HL-60 (cell line): ENCODE results near the gene HYCC2.

Experiments
- DNase-seq, 2 experiments: peaks; one replicate each; pipeline ENCODE4 v3.0.0-alpha.2; 2010 to 2020; ENCODE audit warnings: low read depth in 1 of 2, low spot score in 1 of 2
- H3K27ac ChIP-seq: fragments of 250-450 bp; sonication (Bioruptor Pico); replicated peaks from 2 replicates; pipeline ENCODE4 v1.5.1; 2020; ENCODE audit warnings: mild to moderate bottlenecking, moderate library complexity
- H3K27me3 ChIP-seq: fragments of 250-450 bp; sonication (Bioruptor Pico); 2 replicates; pipeline ENCODE4 v1.5.1; 2021; ENCODE audit warnings: mild to moderate bottlenecking, moderate library complexity; ENCODE audit not compliant: insufficient read depth, poor library complexity, severe bottlenecking
- H3K4me3 ChIP-seq: replicated peaks from 2 replicates; pipeline ENCODE4 v1.5.1; 2011; ENCODE audit warnings: mild to moderate bottlenecking, control low read depth, low read length; ENCODE audit not compliant: insufficient read depth
- GABPA ChIP-seq: IDR thresholded peaks from 2 replicates; pipeline ENCODE4 v1.6.1; 2012; ENCODE audit warnings: low read depth
- POLR2AphosphoS5 ChIP-seq: IDR thresholded peaks from 2 replicates; pipeline ENCODE4 v1.6.1; 2012; ENCODE audit warnings: low read depth
- SPI1 ChIP-seq: IDR thresholded peaks from 2 replicates; pipeline ENCODE4 v1.6.1; 2012; ENCODE audit warnings: low read depth, mild to moderate bottlenecking, borderline replicate concordance

HYCC2 gene

GRCh38 chr2:201021914-201022313 lies 49.6 kb downstream of the HYCC2 start:
- no peak overlapping the region for H3K4me3 ChIP-seq
- no peak overlapping the region for H3K27ac ChIP-seq
- TF ChIP-seq SPI1, result no peak
- TF ChIP-seq GABPA, result no peak
- TF ChIP-seq POLR2AphosphoS5, result no peak
- H3K27me3 ChIP-seq, result no peaks in the 10 kb centered on the region
- no peak for DNase-seq
